Ramos (cell line): ENCODE measurements around the gene ATXN7L2.
"Not testable (repeated sequence)": the region's sequence is repeated elsewhere in the genome, so short reads cannot be mapped to it uniquely, and the experiment has no call there.

Experiments used
- in situ Hi-C: fragments of 300-500 bp; cut with MboI; formaldehyde crosslinking; loops from one replicate; pipeline ENCODE4 v1.14.3; 2022; ENCODE audit warnings: low sequenced_read_pairs; ENCODE audit not compliant: unreplicated experiment

The ATXN7L2 gene

GRCh38 chr1:109483672-109484518 is at the start of gene ATXN7L2:
Gene ATXN7L2 (plus strand): TSS chr1:109483905. CDS start chr1:109483954, 49 bp downstream.
- in situ Hi-C loops: no loop called here

- in situ Hi-C loops: no loop called here
Measured at GRCh38 chr1:109434484-109434883, 49.2 kb upstream of the ATXN7L2 start.

- in situ Hi-C loops: no loop called here
Measured at GRCh38 chr1:109438798-109439297, 44.9 kb upstream of the ATXN7L2 start.

GRCh38 chr1:109441069-109441468 is 42.6 kb upstream of the ATXN7L2 start:
- in situ Hi-C loops: no loop called here

GRCh38 chr1:109443476-109443875 is 40.2 kb upstream of the ATXN7L2 start:
- in situ Hi-C loops: no loop called here

GRCh38 chr1:109444346-109444745 is 39.4 kb upstream of the ATXN7L2 start:
- in situ Hi-C loops: no loop called here

- in situ Hi-C loops: not testable (repeated sequence)
Measured at GRCh38 chr1:109445949-109446695, 37.6 kb upstream of the ATXN7L2 start.

- in situ Hi-C loops: no loop called here
Measured at GRCh38 chr1:109447524-109447923, 36.2 kb upstream of the ATXN7L2 start.

GRCh38 chr1:109454497-109455133 is 29.1 kb upstream of the ATXN7L2 start:
- in situ Hi-C loops: no loop called here

- in situ Hi-C loops: no loop called here
Measured at GRCh38 chr1:109457819-109458218, 25.9 kb upstream of the ATXN7L2 start.

GRCh38 chr1:109466125-109466451 is 17.6 kb upstream of the ATXN7L2 start:
- in situ Hi-C loops: no loop called here

GRCh38 chr1:109466452-109467300 is 17.0 kb upstream of the ATXN7L2 start, which contains the start of gene SYPL2:
Gene SYPL2 (plus strand): TSS chr1:109466546. CDS start chr1:109466844, 298 bp downstream.
- in situ Hi-C loops: no loop called here

GRCh38 chr1:109467301-109467777 is 16.4 kb upstream of the ATXN7L2 start:
- in situ Hi-C loops: no loop called here

- in situ Hi-C loops: no loop called here
Measured at GRCh38 chr1:109468061-109468460, 15.6 kb upstream of the ATXN7L2 start.

GRCh38 chr1:109468903-109469302 is 14.8 kb upstream of the ATXN7L2 start:
- in situ Hi-C loops: no loop called here

GRCh38 chr1:109470245-109470644 is 13.5 kb upstream of the ATXN7L2 start:
- in situ Hi-C loops: no loop called here

GRCh38 chr1:109472779-109473178 is 10.9 kb upstream of the ATXN7L2 start:
- in situ Hi-C loops: no loop called here

GRCh38 chr1:109473284-109474057 is 10.2 kb upstream of the ATXN7L2 start:
- in situ Hi-C loops: not testable (repeated sequence)

GRCh38 chr1:109474697-109475096 is 9.0 kb upstream of the ATXN7L2 start:
- in situ Hi-C loops: no loop called here
